ENCODE measurements around the gene GDAP1L1.
"Not testable (repeated sequence)": the region's sequence is repeated elsewhere in the genome, so short reads cannot be mapped to it uniquely, and the experiment has no call there.

GDAP1L1 gene

DNA sequence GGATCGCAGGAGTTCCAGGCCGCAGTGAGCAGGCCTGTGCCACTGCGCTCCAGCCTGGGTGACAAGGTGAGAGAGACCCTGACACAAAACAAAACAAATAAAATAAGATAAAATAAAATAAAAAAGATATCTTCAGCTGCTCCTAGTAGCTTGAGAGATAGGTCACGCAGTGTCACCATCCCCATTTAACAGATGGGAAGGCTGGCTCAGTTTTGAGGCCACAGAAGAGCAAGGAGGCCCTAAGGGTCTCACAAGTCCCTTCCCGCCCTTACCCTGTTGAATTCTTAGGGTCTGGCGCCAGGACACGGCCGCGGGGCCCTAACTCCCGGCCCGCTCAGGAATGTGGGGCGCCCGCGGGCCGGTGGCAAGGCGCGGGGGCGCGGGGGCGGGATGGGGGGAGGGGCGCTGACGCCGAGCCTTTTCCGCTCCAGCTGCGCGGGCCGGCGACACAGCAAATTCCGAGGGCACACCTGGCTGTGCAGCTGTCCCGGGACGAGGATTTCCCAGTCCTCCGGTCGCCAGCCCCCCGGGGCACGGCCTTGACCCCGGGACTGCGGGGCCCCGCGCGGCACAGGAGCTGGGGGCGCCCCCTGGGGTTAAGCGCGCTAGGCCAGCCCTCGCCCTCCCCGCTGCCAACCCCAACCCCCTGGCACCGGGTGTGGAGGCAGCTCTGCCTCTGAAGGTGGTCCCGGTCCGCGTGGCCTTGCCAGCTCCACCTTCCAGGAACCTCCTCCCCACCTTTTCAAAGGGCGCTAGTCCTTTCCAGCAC is 79.5 kb downstream of the GDAP1L1 start:
- TF ChIP-seq, protein P1, sequence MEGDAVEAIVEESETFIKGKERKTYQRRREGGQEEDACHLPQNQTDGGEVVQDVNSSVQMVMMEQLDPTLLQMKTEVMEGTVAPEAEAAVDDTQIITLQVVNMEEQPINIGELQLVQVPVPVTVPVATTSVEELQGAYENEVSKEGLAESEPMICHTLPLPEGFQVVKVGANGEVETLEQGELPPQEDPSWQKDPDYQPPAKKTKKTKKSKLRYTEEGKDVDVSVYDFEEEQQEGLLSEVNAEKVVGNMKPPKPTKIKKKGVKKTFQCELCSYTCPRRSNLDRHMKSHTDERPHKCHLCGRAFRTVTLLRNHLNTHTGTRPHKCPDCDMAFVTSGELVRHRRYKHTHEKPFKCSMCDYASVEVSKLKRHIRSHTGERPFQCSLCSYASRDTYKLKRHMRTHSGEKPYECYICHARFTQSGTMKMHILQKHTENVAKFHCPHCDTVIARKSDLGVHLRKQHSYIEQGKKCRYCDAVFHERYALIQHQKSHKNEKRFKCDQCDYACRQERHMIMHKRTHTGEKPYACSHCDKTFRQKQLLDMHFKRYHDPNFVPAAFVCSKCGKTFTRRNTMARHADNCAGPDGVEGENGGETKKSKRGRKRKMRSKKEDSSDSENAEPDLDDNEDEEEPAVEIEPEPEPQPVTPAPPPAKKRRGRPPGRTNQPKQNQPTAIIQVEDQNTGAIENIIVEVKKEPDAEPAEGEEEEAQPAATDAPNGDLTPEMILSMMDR (conservative IDR thresholded peaks at IDR 0.05; ENCODE audit: control insufficient read depth, insufficient read depth, low read depth, low read length), result no peak
- no peak for DNase-seq (ENCODE audit: low read depth)
- H3K4me3 ChIP-seq (ENCODE audit: control insufficient read depth, low read depth, low read length), result peak overlapping the region; percentile 2

DNA sequence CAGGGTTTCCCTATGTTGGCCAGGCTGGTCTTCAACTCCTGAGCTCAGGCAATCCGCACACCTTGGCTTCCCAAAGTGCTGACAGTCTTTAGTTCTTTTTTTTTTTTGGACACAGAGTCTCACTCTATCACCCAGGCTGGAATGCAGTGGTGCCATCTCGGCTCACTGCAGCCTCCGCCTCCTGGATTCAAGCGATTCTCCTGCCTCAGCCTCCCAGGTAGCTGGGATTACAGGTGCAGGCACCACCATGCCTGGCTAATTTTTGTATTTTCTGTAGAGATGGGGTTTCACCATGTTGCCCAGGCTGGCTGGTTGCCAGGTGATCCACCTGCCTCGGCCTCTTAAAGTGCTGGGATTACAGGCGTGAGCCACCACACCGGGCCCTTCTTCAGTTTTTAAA is 80.6 kb downstream of the GDAP1L1 start:
- DNase-seq (ENCODE audit: low read depth); H3K4me3 ChIP-seq (ENCODE audit: control insufficient read depth, low read depth, low read length): not testable (repeated sequence)

DNA sequence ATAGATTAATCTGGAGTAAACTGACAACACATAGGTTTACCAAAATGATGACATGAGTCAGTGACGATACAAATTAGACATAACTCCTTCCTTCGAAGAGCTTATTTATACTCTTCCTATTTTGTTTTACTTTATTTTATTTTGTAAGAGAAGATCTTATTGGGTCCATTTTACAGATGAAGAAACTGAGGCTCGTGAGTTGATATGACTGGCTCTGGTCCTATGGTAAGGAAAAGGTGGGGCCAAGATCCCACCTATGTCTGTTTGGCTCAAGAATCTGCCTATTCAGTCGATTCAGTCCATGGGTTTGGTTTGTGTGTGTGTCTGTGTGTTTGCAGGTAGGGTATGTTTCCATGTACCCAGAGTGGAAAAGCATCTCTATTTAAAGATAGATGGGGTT is 81.3 kb downstream of the GDAP1L1 start:
- no peak overlapping the region for H3K4me3 ChIP-seq (ENCODE audit: control insufficient read depth, low read depth, low read length)
- DNase-seq (ENCODE audit: low read depth), result no peak
- TF ChIP-seq, protein P1 (conservative IDR thresholded peaks at IDR 0.05; ENCODE audit: control insufficient read depth, insufficient read depth, low read depth, low read length), result no peak

All from fibroblast of mammary gland (primary cell).